Suprapubic skin (tissue), 3 donors: Measurements from ENCODE around the gene LHB.

ENCODE experiments used
- POLR2A ChIP-seq, 2 donors: fragments of 450-650 bp; IDR thresholded peaks; one replicate each; pipeline ENCODE4 v1.6.1; 2017; ENCODE audit warnings: antibody characterized with exemption in 2 of 2, mild to moderate bottlenecking in 2 of 2, moderate library complexity in 2 of 2
- TF ChIP-seq, protein P1 (sequence below), 2 donors: fragments of 200-600 bp in 1 of 2; fragments of 450-650 bp in 1 of 2; sonication (generic) in 1 of 2; IDR thresholded peaks; one replicate each; pipeline ENCODE4 v1.5.1; 2016 to 2019; ENCODE audit warnings: antibody characterized with exemption in 2 of 2, mild to moderate bottlenecking in 1 of 2, moderate library complexity in 1 of 2

DNA sequence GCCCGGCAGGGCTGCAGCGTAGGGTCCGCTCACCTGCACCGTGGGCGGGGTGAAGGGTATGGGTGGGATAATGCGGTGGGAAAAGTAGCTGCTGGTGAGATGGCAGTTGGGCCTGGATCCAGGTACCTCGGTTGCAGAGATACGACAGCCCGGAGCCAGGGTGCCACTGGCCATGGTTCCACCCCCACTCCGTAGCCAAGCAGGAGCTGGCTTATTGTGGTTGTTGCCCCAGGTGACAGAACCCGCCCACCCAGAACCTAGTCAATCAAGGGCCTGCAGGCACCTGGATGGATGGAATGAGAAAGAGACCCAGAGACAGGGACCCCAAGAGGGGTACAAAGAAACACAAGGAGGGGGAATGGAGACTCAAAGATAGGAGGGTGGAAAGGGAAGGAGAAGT, 3.5 kb upstream of the LHB start:
- TF ChIP-seq POLR2A (IDR thresholded peaks at IDR 0.05): no peak
- TF ChIP-seq, protein P1, sequence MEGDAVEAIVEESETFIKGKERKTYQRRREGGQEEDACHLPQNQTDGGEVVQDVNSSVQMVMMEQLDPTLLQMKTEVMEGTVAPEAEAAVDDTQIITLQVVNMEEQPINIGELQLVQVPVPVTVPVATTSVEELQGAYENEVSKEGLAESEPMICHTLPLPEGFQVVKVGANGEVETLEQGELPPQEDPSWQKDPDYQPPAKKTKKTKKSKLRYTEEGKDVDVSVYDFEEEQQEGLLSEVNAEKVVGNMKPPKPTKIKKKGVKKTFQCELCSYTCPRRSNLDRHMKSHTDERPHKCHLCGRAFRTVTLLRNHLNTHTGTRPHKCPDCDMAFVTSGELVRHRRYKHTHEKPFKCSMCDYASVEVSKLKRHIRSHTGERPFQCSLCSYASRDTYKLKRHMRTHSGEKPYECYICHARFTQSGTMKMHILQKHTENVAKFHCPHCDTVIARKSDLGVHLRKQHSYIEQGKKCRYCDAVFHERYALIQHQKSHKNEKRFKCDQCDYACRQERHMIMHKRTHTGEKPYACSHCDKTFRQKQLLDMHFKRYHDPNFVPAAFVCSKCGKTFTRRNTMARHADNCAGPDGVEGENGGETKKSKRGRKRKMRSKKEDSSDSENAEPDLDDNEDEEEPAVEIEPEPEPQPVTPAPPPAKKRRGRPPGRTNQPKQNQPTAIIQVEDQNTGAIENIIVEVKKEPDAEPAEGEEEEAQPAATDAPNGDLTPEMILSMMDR (IDR thresholded peaks at IDR 0.05): no peak
